Measurements from ENCODE around the gene NEURL4.

DNA sequence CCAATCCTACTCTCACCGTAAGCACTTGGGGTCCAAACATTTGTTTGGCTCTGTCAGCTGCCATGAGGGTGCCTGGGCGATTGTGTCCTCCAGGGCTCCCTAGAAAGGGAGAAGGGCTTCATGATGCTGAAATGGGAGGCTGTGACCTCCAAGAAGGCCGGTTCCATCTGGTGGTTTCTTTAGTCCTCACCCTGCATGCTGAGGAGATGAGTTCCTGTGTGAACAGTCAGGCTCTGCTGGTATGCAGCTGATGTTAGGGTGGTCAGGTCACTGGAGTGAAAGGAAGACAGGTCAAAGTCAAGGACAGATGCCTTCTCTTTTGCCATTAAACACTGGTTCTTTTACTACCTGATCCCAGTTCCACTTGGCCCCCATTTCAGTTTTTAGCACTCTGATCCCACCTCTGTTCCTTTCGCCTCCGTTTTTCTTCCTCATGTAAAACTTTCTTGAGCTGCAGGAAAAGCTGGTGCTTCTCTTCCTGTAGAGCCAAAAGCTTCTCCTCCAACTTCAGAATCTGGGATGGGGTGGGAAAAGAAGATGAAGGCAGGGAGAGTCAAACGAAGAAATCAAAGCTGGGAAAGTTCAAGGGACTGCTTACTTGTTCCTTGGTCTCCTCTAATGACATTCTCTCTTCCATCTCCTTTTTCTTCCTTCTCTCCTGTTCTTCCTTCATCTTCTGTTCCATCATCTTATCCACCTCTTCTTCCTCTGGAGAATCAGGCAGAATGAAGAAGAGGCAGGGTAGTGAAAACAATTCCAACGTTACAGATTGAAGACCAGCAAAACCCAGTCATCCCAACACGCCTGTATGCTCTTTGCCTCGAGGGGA, 15.0 kb downstream of the NEURL4 start:
- TF ChIP-seq, protein P1, sequence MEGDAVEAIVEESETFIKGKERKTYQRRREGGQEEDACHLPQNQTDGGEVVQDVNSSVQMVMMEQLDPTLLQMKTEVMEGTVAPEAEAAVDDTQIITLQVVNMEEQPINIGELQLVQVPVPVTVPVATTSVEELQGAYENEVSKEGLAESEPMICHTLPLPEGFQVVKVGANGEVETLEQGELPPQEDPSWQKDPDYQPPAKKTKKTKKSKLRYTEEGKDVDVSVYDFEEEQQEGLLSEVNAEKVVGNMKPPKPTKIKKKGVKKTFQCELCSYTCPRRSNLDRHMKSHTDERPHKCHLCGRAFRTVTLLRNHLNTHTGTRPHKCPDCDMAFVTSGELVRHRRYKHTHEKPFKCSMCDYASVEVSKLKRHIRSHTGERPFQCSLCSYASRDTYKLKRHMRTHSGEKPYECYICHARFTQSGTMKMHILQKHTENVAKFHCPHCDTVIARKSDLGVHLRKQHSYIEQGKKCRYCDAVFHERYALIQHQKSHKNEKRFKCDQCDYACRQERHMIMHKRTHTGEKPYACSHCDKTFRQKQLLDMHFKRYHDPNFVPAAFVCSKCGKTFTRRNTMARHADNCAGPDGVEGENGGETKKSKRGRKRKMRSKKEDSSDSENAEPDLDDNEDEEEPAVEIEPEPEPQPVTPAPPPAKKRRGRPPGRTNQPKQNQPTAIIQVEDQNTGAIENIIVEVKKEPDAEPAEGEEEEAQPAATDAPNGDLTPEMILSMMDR (IDR thresholded peaks at IDR 0.05), result no peak
- TF ChIP-seq POLR2A (IDR thresholded peaks at IDR 0.05), result no peak
